ENCODE measurements around the gene IMMP2L. TPM values are rescaled to one million over a fixed set of nuclear protein-coding genes. Genes with fewer than 3 reads are reported as not detected.
"Not testable (repeated sequence)": the region's sequence is repeated elsewhere in the genome, so short reads cannot be mapped to it uniquely, and the experiment has no call there.

Gene IMMP2L
- polyA plus RNA-seq, 1 experiment = 5.8 TPM

DNA sequence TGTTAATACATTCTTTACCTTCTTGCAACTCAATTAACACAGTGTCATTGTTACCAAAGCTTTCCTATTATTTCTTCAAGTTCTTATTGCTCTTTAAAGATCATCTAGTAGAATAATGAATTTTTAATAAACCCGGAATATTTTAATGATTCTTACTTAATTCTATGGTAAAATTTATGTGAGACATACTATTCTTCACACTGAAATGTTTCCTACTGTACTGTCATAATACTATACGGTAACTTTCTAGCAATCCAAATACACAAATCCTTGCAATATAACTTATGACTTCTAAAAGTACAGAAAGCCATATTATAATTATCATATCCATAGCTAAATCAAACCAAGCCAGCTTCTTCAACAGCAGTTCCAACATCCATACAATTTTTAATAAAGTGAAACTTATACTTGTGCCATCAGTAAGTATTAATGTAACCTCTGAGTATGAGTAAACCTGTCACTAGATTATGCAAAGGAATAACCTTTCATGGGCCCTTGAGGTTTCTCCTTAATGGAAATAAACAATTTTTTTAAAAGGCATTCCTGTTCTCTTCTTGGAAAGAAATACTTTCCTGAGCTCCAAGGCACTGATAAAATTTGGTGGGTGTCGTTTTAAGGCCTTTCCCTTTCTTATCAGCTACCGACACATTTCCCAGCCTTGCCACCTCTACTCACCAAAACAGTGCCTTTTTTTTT is 87.4 kb downstream of the IMMP2L start:
- H3K27me3 ChIP-seq (ENCODE audit: control insufficient read depth, insufficient read depth, low read length) = no peaks in the 10 kb centered on the region
- H3K36me3 ChIP-seq (ENCODE audit: control insufficient read depth, insufficient read depth, low read length) = no peaks in the 10 kb centered on the region
- TF ChIP-seq, protein P1, sequence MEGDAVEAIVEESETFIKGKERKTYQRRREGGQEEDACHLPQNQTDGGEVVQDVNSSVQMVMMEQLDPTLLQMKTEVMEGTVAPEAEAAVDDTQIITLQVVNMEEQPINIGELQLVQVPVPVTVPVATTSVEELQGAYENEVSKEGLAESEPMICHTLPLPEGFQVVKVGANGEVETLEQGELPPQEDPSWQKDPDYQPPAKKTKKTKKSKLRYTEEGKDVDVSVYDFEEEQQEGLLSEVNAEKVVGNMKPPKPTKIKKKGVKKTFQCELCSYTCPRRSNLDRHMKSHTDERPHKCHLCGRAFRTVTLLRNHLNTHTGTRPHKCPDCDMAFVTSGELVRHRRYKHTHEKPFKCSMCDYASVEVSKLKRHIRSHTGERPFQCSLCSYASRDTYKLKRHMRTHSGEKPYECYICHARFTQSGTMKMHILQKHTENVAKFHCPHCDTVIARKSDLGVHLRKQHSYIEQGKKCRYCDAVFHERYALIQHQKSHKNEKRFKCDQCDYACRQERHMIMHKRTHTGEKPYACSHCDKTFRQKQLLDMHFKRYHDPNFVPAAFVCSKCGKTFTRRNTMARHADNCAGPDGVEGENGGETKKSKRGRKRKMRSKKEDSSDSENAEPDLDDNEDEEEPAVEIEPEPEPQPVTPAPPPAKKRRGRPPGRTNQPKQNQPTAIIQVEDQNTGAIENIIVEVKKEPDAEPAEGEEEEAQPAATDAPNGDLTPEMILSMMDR (IDR thresholded peaks at IDR 0.05; ENCODE audit: insufficient read depth, low read depth, low read length) = no peak
- POLR2A ChIA-PET = no interaction called here
- DNase-seq (ENCODE audit: low read depth) = no peak
- CTCF ChIA-PET = interaction anchor here (0.6 to 1.4 kb wide), 2 partner anchors 9 to 307 kb away, joined by 3 to 6 read pairs; no protein-coding TSS in a partner anchor
- no peak overlapping the region for H3K4me3 ChIP-seq (ENCODE audit: low read depth, low read length)

GRCh38 chr7:111473449-111474198 is 88.7 kb downstream of the IMMP2L start:
- Histone ChIP-seq H3K4me3 (ENCODE audit: low read depth, low read length) (no peak overlapping the region), H3K27me3 (ENCODE audit: control insufficient read depth, insufficient read depth, low read length) (no peaks in the 10 kb centered on the region), H3K36me3 (ENCODE audit: control insufficient read depth, insufficient read depth, low read length) (no peaks in the 10 kb centered on the region)
- DNase-seq (ENCODE audit: low read depth) = no peak
- ChIA-PET CTCF (no interaction called here), POLR2A (no interaction called here)
- TF ChIP-seq, protein P1 (IDR thresholded peaks at IDR 0.05; ENCODE audit: insufficient read depth, low read depth, low read length) = no peak

GRCh38 chr7:111470998-111471397 is 91.3 kb downstream of the IMMP2L start:
- ChIA-PET CTCF (no interaction called here), POLR2A (no interaction called here)
- H3K36me3 ChIP-seq (ENCODE audit: control insufficient read depth, insufficient read depth, low read length) = no peaks in the 10 kb centered on the region
- TF ChIP-seq, protein P1 (IDR thresholded peaks at IDR 0.05; ENCODE audit: insufficient read depth, low read depth, low read length) = no peak
- DNase-seq (ENCODE audit: low read depth) = no peak
- H3K4me3 ChIP-seq (ENCODE audit: low read depth, low read length) = no peak overlapping the region
- H3K27me3 ChIP-seq (ENCODE audit: control insufficient read depth, insufficient read depth, low read length) = no peaks in the 10 kb centered on the region

DNA sequence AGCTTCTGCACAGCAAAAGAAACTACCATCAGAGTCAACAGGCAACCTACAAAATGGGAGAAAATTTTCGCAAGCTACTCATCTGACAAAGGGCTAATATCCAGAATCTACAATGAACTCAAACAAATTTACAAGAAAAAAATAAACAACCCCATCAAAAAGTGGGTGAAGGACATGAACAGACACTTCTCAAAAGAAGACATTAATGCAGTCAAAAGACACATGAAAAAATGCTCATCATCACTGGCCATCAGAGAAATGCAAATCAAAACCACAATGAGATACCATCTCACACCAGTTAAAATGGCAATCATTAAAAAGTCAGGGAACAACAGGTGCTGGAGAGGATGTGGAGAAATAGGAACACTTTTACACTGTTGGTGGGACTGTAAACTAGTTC is 92.4 kb downstream of the IMMP2L start:
- CTCF ChIA-PET; H3K4me3 ChIP-seq (ENCODE audit: low read depth, low read length); POLR2A ChIA-PET; DNase-seq (ENCODE audit: low read depth); H3K27me3 ChIP-seq (ENCODE audit: control insufficient read depth, insufficient read depth, low read length); H3K36me3 ChIP-seq (ENCODE audit: control insufficient read depth, insufficient read depth, low read length): not testable (repeated sequence)

DNA sequence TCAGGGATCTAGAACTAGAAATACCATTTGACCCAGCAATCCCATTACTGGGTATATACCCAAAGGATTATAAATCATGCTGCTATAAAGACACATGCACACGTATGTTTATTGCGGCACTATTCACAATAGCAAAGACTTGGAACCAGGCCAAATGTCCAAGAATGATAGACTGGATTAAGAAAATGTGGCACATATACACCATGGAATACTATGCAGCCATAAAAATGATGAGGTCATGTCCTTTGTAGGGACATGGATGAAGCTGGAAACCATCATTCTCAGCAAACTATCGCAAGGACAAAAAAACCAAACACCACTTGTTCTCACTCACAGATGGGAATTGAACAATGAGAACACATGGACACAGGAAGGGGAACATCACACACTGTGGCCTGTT is 96.5 kb downstream of the IMMP2L start:
- H3K4me3 ChIP-seq (ENCODE audit: low read depth, low read length); H3K36me3 ChIP-seq (ENCODE audit: control insufficient read depth, insufficient read depth, low read length); DNase-seq (ENCODE audit: low read depth); POLR2A ChIA-PET; H3K27me3 ChIP-seq (ENCODE audit: control insufficient read depth, insufficient read depth, low read length); CTCF ChIA-PET: not testable (repeated sequence)

DNA sequence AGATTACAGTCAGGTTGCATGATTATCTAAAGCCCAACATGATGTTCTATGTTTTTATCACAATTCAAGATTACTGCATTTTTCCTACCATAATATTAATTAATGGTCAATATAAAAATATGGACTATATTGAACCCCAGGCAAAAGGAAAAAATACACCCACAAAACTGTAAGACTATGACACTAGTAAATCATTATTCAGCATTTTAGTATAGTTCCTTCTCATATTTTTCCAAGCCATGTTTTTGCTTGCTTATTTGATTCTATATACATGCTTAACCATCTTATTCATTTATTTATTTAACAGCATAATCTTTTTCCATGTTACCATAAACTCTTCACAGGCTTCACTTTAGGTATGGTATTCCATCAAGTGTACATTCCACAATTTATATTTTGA is 101.6 kb downstream of the IMMP2L start:
- Histone ChIP-seq H3K27me3 (ENCODE audit: control insufficient read depth, insufficient read depth, low read length) (no peaks in the 10 kb centered on the region), H3K4me3 (ENCODE audit: low read depth, low read length) (no peak overlapping the region), H3K36me3 (ENCODE audit: control insufficient read depth, insufficient read depth, low read length) (no peaks in the 10 kb centered on the region)
- no peak for DNase-seq (ENCODE audit: low read depth)
- CTCF ChIA-PET = no interaction called here
- TF ChIP-seq, protein P1 (IDR thresholded peaks at IDR 0.05; ENCODE audit: insufficient read depth, low read depth, low read length) = no peak
- POLR2A ChIA-PET = no interaction called here
